Neutrophil (primary cell): ENCODE data around the gene FABP7.

Experiments
- H3K27ac ChIP-seq: fragments of 200-600 bp; sonication (generic); 2 replicates; pipeline ENCODE4 v1.5.1; 2016; ENCODE audit warnings: mild to moderate bottlenecking, moderate library complexity
- H3K27me3 ChIP-seq: fragments of 200-600 bp; sonication (generic); 2 replicates; pipeline ENCODE4 v1.6.0; 2016; ENCODE audit warnings: mild to moderate bottlenecking
- H3K36me3 ChIP-seq: fragments of 200-600 bp; sonication (generic); 2 replicates; pipeline ENCODE4 v1.5.1; 2017
- H3K4me1 ChIP-seq, 2 experiments: fragments of 200-600 bp in 1 of 2; sonication (generic) in 1 of 2; 1 replicate in 1 of 2; 2 replicates in 1 of 2; pipeline versions ENCODE4 v1.5.1 to v1.6.1; 2013 to 2016; ENCODE audit warnings: low read depth in 1 of 2, low read length in 1 of 2, mild to moderate bottlenecking in 1 of 2, moderate library complexity in 1 of 2; ENCODE audit not compliant: control insufficient read depth in 1 of 2, insufficient read depth in 1 of 2
- H3K4me3 ChIP-seq, 2 experiments: fragments of 200-600 bp in 1 of 2; sonication (generic) in 1 of 2; 1 replicate in 1 of 2; 2 replicates in 1 of 2; pipeline ENCODE4 v1.5.1; 2013 to 2016; ENCODE audit warnings: low read depth in 1 of 2, low read length in 1 of 2, mild to moderate bottlenecking in 1 of 2, moderate library complexity in 1 of 2
- H3K9me3 ChIP-seq: fragments of 200-600 bp; sonication (generic); 2 replicates; pipeline ENCODE4 v1.5.1; 2016
- TF ChIP-seq, protein P1 (sequence below): fragments of 200-600 bp; sonication (generic); IDR thresholded peaks from 2 replicates; pipeline ENCODE4 v1.5.1; 2016; ENCODE audit warnings: antibody characterized with exemption

FABP7 gene

DNA sequence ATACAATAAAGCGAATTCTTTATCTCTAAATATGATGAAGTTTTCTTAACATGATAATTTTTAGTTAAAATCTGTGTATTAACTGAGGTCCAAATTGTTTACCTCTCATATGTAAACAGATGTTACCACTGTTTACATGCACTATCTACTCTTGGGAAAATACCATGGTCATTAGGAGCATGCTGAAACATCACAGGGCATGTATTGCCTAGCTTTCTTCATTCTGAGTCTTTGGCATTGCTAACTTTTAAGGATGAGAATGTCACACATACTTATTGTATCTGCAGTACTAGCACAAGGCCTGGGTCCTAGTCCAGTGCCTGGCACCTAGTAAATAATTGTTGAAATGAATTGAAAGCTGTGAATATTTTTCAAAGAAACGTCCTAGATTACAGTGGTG lies 30.2 kb downstream of the FABP7 start:
- H3K4me3 ChIP-seq = no peak overlapping the region
- H3K9me3 ChIP-seq = no peaks in the 10 kb centered on the region
- no peak overlapping the region for H3K27ac ChIP-seq
- H3K36me3 ChIP-seq = peaks cover 15% of the 10 kb centered on the region
- TF ChIP-seq, protein P1, sequence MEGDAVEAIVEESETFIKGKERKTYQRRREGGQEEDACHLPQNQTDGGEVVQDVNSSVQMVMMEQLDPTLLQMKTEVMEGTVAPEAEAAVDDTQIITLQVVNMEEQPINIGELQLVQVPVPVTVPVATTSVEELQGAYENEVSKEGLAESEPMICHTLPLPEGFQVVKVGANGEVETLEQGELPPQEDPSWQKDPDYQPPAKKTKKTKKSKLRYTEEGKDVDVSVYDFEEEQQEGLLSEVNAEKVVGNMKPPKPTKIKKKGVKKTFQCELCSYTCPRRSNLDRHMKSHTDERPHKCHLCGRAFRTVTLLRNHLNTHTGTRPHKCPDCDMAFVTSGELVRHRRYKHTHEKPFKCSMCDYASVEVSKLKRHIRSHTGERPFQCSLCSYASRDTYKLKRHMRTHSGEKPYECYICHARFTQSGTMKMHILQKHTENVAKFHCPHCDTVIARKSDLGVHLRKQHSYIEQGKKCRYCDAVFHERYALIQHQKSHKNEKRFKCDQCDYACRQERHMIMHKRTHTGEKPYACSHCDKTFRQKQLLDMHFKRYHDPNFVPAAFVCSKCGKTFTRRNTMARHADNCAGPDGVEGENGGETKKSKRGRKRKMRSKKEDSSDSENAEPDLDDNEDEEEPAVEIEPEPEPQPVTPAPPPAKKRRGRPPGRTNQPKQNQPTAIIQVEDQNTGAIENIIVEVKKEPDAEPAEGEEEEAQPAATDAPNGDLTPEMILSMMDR = no peak
- peaks cover 7% of the 10 kb centered on the region for H3K27me3 ChIP-seq
- no peaks in the 10 kb centered on the region for H3K4me1 ChIP-seq

DNA sequence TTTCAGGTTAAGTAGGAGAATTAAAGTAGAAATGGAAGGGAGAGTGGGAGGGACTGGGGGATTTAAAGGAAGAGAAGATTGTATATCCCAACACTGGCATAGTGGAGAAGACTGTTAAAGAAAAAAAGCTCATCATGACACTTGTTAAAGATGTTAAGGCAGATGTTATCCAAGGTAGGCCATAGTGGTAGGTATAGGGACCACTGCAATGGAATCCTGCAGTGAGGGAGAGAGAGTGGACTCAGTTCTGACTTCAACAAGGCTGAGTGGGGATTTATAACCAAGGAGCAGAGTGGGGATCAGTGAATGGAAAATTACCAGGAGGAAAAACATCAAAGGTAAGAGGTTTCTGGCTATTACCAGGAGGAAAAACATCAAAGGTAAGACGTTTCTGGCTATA lies 30.7 kb downstream of the FABP7 start:
- H3K36me3 ChIP-seq = peaks cover 11% of the 10 kb centered on the region
- no peaks in the 10 kb centered on the region for H3K4me1 ChIP-seq
- no peak overlapping the region for H3K4me3 ChIP-seq
- peaks cover 7% of the 10 kb centered on the region for H3K27me3 ChIP-seq
- no peak overlapping the region for H3K27ac ChIP-seq
- TF ChIP-seq, protein P1 = no peak
- H3K9me3 ChIP-seq = no peaks in the 10 kb centered on the region

DNA sequence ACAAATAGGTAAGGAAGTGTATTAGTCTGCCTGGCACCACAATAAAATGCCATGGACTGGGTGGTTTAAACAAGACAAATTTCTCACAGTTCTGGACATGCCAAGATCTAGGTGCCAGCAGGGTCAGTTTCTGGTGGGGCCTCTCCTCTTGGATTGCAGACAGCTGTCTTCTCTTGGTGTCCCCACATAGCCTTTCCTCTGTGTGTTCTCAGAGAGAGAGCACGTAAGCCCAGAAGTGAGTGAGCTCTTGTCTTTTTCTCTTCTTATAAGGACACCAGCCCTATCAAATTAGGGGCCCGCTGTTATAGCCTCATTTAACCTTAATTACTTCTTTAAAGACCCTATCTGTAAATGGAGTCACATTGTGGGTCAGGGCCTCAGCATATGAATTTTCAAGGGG lies 37.8 kb downstream of the FABP7 start:
- Histone ChIP-seq H3K4me1 (no peaks in the 10 kb centered on the region), H3K27ac (no peak overlapping the region), H3K4me3 (no peak overlapping the region), H3K27me3 (peaks cover 9% of the 10 kb centered on the region), H3K9me3 (no peaks in the 10 kb centered on the region), H3K36me3 (no peaks in the 10 kb centered on the region)
- TF ChIP-seq, protein P1 = no peak

DNA sequence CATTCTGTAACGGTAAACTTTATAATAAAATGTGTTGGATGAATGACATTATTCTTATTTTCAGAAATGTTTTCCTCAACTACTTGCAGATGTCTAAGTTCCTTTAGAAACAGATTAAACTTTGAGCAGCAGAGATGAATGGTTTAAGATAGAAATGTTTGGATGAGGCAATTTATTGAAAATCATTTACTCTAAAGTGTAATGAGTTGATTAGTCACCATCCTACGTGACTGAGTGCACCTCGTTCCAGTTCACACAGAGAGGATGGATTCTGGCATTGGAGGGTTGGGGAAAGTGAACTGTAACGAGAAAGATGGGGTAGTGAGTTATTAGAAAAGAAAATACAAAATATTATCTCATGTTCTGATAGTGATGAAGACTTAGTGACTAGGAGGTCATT lies 38.2 kb downstream of the FABP7 start:
- TF ChIP-seq, protein P1 = no peak
- Histone ChIP-seq H3K27me3 (peaks cover 6% of the 10 kb centered on the region), H3K4me3 (no peak overlapping the region), H3K4me1 (no peaks in the 10 kb centered on the region), H3K9me3 (no peaks in the 10 kb centered on the region), H3K27ac (no peak overlapping the region), H3K36me3 (no peaks in the 10 kb centered on the region)

DNA sequence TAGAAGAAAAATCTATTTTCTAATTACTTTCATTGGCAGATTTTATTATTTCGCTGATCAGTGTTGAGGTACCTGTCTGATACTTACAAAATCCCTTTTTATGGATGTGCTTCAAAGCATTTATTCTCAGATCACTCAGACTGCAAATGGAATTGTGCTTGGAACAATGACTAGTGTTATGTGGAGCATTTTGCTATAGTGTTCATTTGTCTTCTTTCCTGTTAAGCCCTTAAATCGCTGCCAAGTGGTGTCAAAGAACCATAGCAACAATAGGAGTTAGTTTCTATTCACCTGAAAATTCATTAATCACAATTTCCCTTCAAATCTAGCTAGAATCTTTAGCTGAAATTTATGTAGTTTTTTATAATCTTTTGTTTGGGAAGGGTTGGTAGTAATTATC lies 39.4 kb downstream of the FABP7 start:
- H3K27ac ChIP-seq = no peak overlapping the region
- H3K36me3 ChIP-seq = no peaks in the 10 kb centered on the region
- H3K9me3 ChIP-seq = no peaks in the 10 kb centered on the region
- TF ChIP-seq, protein P1 = no peak
- H3K4me3 ChIP-seq = no peak overlapping the region
- H3K27me3 ChIP-seq = peaks cover 5% of the 10 kb centered on the region
- no peaks in the 10 kb centered on the region for H3K4me1 ChIP-seq

DNA sequence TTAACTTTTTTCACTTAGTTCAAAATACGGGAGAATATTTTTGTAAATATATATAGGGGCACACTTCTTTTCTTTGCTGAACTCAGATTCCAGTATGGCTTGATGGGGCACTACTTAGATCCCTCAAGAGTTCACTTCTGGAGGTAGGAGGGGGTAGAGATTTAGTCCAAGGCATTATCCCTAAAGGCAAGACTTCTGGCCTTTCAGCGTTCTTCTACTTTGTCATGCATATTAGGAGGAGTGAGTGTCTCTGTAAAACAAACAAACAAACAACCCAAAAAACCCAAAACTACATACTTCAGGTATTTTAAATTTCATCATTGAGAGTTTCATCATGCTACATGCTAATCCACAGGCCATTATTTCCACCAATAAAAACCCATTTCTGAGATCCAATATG lies 41.6 kb downstream of the FABP7 start:
- TF ChIP-seq, protein P1 = no peak
- peaks cover 10% of the 10 kb centered on the region for H3K27me3 ChIP-seq
- no peaks in the 10 kb centered on the region for H3K4me1 ChIP-seq
- no peak overlapping the region for H3K27ac ChIP-seq
- no peak overlapping the region for H3K4me3 ChIP-seq
- no peaks in the 10 kb centered on the region for H3K9me3 ChIP-seq
- no peaks in the 10 kb centered on the region for H3K36me3 ChIP-seq
